Ascending aorta (tissue), 2 donors: ENCODE data around the gene BEST2. TPM values are rescaled to one million over a fixed set of nuclear protein-coding genes. Genes with fewer than 3 reads are reported as not detected.
"Not testable (repeated sequence)": the region's sequence is repeated elsewhere in the genome, so short reads cannot be mapped to it uniquely, and the experiment has no call there.

Experiments
- DNase-seq, 2 donors: peaks; one replicate each; pipeline ENCODE4 v3.0.0-alpha.2; 2019; ENCODE audit warnings: low spot score in 2 of 2
- H3K27ac ChIP-seq, 2 donors: fragments of 200-600 bp; sonication (generic); one replicate each; pipeline ENCODE4 v1.5.1; 2016 to 2017; ENCODE audit warnings: mild to moderate bottlenecking in 1 of 2
- H3K27me3 ChIP-seq: fragments of 200-600 bp; sonication (generic); one replicate; pipeline ENCODE4 v1.5.1; 2017
- H3K36me3 ChIP-seq, 2 donors: fragments of 200-600 bp; sonication (generic); one replicate each; pipeline ENCODE4 v1.5.1; 2016
- H3K4me1 ChIP-seq, 2 donors: fragments of 200-600 bp; sonication (generic); one replicate each; pipeline ENCODE4 v1.5.1; 2016 to 2017; ENCODE audit warnings: mild to moderate bottlenecking in 1 of 2
- H3K4me3 ChIP-seq, 2 donors: fragments of 200-600 bp; sonication (generic); one replicate each; pipeline ENCODE4 v1.5.1; 2016 to 2017; ENCODE audit warnings: mild to moderate bottlenecking in 1 of 2
- H3K9me3 ChIP-seq, 2 donors: fragments of 200-600 bp; sonication (generic); one replicate each; pipeline ENCODE4 v1.5.1; 2016
- intact Hi-C: fragments of 100-400 bp; cut with DNase I; formaldehyde crosslinking; loops from one replicate; pipeline ENCODE4 v1.15.1; 2023
- total RNA-seq: library from RNA; depleted of rRNA; stranded (reverse); fragments of >200 nt; gene quantifications from one replicate; pipeline ENCODE4 v1.1.0, GENCODE V29; 2016
- TF ChIP-seq, protein P1 (sequence below), 3 experiments: fragments of 200-600 bp in 2 of 3; fragments of 450-650 bp in 1 of 3; sonication (generic) in 2 of 3; IDR thresholded peaks; one replicate each; pipeline ENCODE4 v1.5.1; 2016 to 2019; ENCODE audit warnings: antibody characterized with exemption in 3 of 3, mild to moderate bottlenecking in 1 of 3, moderate library complexity in 1 of 3

Gene BEST2
- total RNA-seq, 1 donor from 2014 or later: not detected

DNA sequence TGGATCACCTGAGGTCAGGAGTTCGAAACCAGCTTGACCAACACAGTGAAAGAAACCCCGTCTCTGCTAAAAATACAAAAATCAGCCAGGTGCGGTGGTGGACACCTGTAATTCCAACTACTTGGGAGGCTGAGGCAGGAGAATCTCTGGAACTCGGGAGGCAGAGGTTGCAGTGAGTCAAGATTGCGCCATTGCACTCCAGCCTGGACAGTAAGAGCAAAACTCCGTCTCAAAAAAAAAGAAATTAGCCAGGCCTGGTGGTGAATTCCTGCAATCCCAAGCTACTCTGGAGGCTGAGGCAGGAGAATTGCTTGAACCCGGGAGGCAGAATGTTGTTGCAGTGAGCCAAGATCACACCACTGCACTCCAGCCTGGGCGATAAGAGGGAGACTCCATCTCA is 43.0 kb upstream of the BEST2 start:
- Histone ChIP-seq H3K27me3 (no peaks in the 10 kb centered on the region), H3K4me1 (no peaks in the 10 kb centered on the region), H3K36me3 (peaks cover 84 to 93% of the 10 kb centered on the region in 2 donors), H3K27ac (no peak overlapping the region), H3K4me3 (no peak overlapping the region), H3K9me3 (no peaks in the 10 kb centered on the region)
- TF ChIP-seq, protein P1, sequence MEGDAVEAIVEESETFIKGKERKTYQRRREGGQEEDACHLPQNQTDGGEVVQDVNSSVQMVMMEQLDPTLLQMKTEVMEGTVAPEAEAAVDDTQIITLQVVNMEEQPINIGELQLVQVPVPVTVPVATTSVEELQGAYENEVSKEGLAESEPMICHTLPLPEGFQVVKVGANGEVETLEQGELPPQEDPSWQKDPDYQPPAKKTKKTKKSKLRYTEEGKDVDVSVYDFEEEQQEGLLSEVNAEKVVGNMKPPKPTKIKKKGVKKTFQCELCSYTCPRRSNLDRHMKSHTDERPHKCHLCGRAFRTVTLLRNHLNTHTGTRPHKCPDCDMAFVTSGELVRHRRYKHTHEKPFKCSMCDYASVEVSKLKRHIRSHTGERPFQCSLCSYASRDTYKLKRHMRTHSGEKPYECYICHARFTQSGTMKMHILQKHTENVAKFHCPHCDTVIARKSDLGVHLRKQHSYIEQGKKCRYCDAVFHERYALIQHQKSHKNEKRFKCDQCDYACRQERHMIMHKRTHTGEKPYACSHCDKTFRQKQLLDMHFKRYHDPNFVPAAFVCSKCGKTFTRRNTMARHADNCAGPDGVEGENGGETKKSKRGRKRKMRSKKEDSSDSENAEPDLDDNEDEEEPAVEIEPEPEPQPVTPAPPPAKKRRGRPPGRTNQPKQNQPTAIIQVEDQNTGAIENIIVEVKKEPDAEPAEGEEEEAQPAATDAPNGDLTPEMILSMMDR (IDR thresholded peaks at IDR 0.05): no peak
- no peak for DNase-seq
- intact Hi-C loops: no loop called here

DNA sequence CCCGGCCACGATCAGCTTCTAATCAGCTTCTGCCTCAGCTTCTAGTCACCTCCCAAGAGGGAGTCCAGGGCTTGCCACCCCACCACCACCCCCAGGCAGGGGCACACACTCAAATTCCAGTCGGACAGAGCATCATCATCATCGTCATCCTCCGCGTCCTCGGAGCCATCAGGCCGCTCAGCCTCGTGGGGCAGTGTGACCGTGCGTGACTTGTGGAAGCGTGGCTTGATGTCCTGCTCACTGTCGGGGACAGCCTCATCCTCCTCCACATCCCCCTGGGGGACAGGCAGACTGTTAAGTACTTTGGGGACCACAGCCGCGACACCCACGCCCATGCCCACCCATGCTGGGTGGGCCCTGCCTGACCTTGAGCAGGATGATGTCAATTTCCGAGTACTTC is 40.4 kb upstream of the BEST2 start:
- Histone ChIP-seq H3K4me1 (no peaks in the 10 kb centered on the region), H3K36me3 (peaks cover 82 to 93% of the 10 kb centered on the region in 2 donors), H3K9me3 (no peaks in the 10 kb centered on the region), H3K4me3 (no peak overlapping the region), H3K27me3 (no peaks in the 10 kb centered on the region), H3K27ac (no peak overlapping the region)
- TF ChIP-seq, protein P1 (IDR thresholded peaks at IDR 0.05): no peak
- DNase-seq: no peak
- intact Hi-C loops: no loop called here

DNA sequence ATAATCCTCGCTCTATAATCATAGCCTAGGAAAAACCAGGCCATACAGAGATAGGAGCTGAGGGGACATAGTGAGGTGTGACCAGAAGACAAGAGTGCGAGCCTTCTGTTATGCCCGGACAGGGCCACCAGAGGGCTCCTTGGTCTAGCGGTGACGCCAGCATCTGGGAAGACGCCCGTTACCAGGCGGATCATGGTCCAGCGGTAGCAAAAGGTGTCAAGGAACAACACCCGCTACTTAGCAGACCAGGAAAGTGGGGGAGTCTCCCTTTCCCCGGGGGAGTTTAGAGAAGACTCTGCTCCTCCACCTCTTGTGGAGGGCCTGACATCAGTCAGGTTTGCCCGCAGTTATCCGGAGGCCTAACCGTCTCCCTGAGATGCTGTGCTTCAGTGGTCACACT is 39.5 kb upstream of the BEST2 start:
- H3K27ac ChIP-seq, H3K27me3 ChIP-seq, H3K4me3 ChIP-seq, H3K4me1 ChIP-seq, intact Hi-C loops, DNase-seq, H3K9me3 ChIP-seq: not testable (repeated sequence)
- TF ChIP-seq, protein P1 (IDR thresholded peaks at IDR 0.05): peak; percentile 23 to 39 (median 29)
- peaks cover 78 to 92% of the 10 kb centered on the region in 2 donors for H3K36me3 ChIP-seq

DNA sequence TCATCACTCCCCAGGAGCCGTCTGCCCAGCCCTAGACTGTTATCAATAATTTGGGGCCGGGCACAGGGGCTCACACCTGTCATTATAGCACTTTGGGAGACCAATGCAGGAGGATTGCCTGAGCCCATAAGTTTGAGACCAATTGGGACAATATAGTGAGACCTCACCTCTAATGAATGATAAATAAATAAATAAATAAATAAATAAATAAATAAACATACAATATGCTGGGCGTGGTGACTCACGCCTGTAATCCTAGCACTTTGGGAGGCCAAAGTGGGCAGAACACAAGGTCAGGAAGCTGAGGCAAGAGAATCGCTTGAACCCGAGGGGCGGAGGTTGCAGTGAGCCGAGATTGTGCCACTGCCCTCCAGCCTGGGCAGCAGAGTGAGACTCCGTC is 38.3 kb upstream of the BEST2 start:
- H3K27ac ChIP-seq, H3K4me1 ChIP-seq, H3K9me3 ChIP-seq, intact Hi-C loops, H3K4me3 ChIP-seq, H3K27me3 ChIP-seq, DNase-seq: not testable (repeated sequence)
- peaks cover 75 to 82% of the 10 kb centered on the region in 2 donors for H3K36me3 ChIP-seq

DNA sequence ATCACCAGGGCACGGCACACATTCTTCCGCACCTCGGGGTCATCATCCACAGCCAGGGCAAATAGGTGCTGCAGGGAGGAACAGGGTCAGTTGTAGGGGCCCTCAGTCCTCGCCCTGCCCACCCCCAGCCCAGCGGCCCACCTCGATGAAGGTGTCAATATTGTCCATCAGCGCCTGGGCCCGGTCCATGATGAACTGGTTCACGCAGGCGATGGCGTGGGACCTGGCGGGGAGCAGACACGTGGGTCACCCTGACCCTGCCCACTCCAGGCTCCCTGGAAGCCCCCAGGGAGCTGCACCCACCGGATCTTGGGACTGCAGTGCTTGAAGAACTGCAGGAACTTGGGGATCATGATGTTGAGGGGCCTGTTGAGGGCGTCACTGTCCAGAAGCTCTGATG is 36.5 kb upstream of the BEST2 start:
- H3K9me3 ChIP-seq: no peaks in the 10 kb centered on the region
- H3K4me3 ChIP-seq: no peak overlapping the region
- TF ChIP-seq, protein P1 (IDR thresholded peaks at IDR 0.05): no peak
- H3K4me1 ChIP-seq: peaks cover 0 to 2% of the 10 kb centered on the region in 2 donors
- no peak overlapping the region for H3K27ac ChIP-seq
- intact Hi-C loops: no loop called here
- H3K27me3 ChIP-seq: no peaks in the 10 kb centered on the region
- H3K36me3 ChIP-seq: peaks cover 72 to 73% of the 10 kb centered on the region in 2 donors
- no peak for DNase-seq

DNA sequence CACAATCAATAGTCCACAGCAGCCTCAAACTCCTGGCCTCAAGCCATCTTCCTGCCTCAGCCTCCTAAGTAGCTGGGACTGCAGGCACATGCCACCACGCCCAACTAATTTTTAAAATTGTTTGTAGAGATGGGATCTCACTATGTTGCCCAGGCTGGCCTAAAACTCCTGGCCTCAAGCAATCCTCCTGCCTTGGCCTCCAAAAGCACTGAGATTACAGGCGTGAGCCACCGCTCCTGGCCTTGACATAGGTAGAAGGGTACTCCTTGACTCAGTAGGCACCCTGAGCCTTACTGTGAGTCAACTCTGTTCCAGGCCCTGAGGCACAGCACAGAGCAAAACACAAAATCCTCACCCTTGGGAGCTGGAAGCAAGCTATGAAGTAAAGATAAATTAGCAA is 35.7 kb upstream of the BEST2 start:
- TF ChIP-seq, protein P1 (IDR thresholded peaks at IDR 0.05): no peak
- DNase-seq: no peak
- Histone ChIP-seq H3K4me1 (peaks cover 3 to 11% of the 10 kb centered on the region in 2 donors), H3K27ac (no peak overlapping the region), H3K4me3 (no peak overlapping the region), H3K9me3 (no peaks in the 10 kb centered on the region), H3K27me3 (no peaks in the 10 kb centered on the region), H3K36me3 (peaks cover 64% of the 10 kb centered on the region in 2 donors)
- intact Hi-C loops: no loop called here
